HG03457 (cell line): ENCODE measurements around the gene USP17L5.
"Not testable (repeated sequence)": the region's sequence is repeated elsewhere in the genome, so short reads cannot be mapped to it uniquely, and the experiment has no call there.

Experiments used
- ATAC-seq: cut with Tn5 transposase; IDR thresholded peaks from one replicate; pipeline ENCODE4 v1.9.1; 2021; ENCODE audit warnings: moderate number of reproducible peaks; ENCODE audit not compliant: unreplicated experiment

USP17L5 gene, protein sequence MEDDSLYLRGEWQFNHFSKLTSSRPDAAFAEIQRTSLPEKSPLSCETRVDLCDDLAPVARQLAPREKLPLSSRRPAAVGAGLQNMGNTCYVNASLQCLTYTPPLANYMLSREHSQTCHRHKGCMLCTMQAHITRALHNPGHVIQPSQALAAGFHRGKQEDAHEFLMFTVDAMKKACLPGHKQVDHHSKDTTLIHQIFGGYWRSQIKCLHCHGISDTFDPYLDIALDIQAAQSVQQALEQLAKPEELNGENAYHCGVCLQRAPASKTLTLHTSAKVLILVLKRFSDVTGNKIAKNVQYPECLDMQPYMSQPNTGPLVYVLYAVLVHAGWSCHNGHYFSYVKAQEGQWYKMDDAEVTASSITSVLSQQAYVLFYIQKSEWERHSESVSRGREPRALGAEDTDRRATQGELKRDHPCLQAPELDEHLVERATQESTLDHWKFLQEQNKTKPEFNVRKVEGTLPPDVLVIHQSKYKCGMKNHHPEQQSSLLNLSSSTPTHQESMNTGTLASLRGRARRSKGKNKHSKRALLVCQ

DNA sequence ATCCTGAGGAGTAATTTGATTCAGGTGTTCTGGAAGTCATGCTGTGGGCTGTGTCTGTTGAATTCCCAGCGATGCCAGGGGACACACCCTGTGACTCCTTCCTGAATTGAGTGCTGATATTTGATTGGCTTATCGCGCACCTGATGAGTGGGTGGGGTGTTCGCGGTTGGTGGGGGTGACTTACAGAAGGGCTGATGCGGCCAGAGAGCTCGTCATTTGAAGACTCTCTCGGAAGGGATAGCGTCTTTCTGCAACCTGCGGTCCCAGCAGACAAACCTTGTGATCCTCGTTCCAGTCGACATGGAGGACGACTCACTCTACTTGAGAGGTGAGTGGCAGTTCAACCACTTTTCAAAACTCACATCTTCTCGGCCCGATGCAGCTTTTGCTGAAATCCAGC is at the start of gene USP17L5:
Gene USP17L5, plus strand, starts transcription at position 301 of the 400 bp plus-strand sequence. Its CDS starts 0 bp downstream, at position 301.
- not testable (repeated sequence) for ATAC-seq

GRCh38 chr4:9324191-9324590 is 15.0 kb upstream of the USP17L5 start:
- not testable (repeated sequence) for ATAC-seq

DNA sequence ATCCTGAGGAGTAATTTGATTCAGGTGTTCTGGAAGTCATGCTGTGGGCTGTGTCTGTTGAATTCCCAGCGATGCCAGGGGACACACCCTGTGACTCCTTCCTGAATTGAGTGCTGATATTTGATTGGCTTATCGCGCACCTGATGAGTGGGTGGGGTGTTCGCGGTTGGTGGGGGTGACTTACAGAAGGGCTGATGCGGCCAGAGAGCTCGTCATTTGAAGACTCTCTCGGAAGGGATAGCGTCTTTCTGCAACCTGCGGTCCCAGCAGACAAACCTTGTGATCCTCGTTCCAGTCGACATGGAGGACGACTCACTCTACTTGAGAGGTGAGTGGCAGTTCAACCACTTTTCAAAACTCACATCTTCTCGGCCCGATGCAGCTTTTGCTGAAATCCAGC is 14.3 kb upstream of the USP17L5 start, which contains the start of gene USP17L24:
Gene USP17L24, plus strand, starts transcription at position 301 of the 400 bp plus-strand sequence. Its CDS starts 0 bp downstream, at position 301.
- not testable (repeated sequence) for ATAC-seq

DNA sequence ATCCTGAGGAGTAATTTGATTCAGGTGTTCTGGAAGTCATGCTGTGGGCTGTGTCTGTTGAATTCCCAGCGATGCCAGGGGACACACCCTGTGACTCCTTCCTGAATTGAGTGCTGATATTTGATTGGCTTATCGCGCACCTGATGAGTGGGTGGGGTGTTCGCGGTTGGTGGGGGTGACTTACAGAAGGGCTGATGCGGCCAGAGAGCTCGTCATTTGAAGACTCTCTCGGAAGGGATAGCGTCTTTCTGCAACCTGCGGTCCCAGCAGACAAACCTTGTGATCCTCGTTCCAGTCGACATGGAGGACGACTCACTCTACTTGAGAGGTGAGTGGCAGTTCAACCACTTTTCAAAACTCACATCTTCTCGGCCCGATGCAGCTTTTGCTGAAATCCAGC is 9.6 kb upstream of the USP17L5 start, which contains the start of gene USP17L25:
Gene USP17L25, plus strand, starts transcription at position 301 of the 400 bp plus-strand sequence. Its CDS starts 0 bp downstream, at position 301.
- ATAC-seq, result not testable (repeated sequence)

DNA sequence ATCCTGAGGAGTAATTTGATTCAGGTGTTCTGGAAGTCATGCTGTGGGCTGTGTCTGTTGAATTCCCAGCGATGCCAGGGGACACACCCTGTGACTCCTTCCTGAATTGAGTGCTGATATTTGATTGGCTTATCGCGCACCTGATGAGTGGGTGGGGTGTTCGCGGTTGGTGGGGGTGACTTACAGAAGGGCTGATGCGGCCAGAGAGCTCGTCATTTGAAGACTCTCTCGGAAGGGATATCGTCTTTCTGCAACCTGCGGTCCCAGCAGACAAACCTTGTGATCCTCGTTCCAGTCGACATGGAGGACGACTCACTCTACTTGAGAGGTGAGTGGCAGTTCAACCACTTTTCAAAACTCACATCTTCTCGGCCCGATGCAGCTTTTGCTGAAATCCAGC is 4.8 kb upstream of the USP17L5 start, which contains the start of gene USP17L26:
Gene USP17L26, plus strand, starts transcription at position 301 of the 400 bp plus-strand sequence. Its CDS starts 0 bp downstream, at position 301.
- ATAC-seq, result not testable (repeated sequence)

- ATAC-seq, result not testable (repeated sequence)
Measured at GRCh38 chr4:9343848-9344247, 4.6 kb downstream of the USP17L5 start, which contains the start of gene USP17L27. TSS of gene USP17L27 (plus strand) at chr4:9344148. CDS start at chr4:9344148, 0 bp downstream.

- not testable (repeated sequence) for ATAC-seq
Measured at GRCh38 chr4:9348593-9348992, 9.4 kb downstream of the USP17L5 start, which contains the start of gene USP17L28. TSS of gene USP17L28 (plus strand) at chr4:9348893. CDS start at chr4:9348893, 0 bp downstream.

- ATAC-seq, result not testable (repeated sequence)
Measured at GRCh38 chr4:9350866-9351265, 11.7 kb downstream of the USP17L5 start.

DNA sequence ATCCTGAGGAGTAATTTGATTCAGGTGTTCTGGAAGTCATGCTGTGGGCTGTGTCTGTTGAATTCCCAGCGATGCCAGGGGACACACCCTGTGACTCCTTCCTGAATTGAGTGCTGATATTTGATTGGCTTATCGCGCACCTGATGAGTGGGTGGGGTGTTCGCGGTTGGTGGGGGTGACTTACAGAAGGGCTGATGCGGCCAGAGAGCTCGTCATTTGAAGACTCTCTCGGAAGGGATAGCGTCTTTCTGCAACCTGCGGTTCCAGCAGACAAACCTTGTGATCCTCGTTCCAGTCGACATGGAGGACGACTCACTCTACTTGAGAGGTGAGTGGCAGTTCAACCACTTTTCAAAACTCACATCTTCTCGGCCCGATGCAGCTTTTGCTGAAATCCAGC is 14.1 kb downstream of the USP17L5 start, which contains the start of gene USP17L29:
Gene USP17L29, plus strand, starts transcription at position 301 of the 400 bp plus-strand sequence. Its CDS starts 0 bp downstream, at position 301.
- ATAC-seq, result not testable (repeated sequence)

- not testable (repeated sequence) for ATAC-seq
Measured at GRCh38 chr4:9362829-9363228, 23.6 kb downstream of the USP17L5 start, which contains the start of gene USP17L30. TSS of gene USP17L30 (plus strand) at chr4:9363129. CDS start at chr4:9363129, 0 bp downstream.

DNA sequence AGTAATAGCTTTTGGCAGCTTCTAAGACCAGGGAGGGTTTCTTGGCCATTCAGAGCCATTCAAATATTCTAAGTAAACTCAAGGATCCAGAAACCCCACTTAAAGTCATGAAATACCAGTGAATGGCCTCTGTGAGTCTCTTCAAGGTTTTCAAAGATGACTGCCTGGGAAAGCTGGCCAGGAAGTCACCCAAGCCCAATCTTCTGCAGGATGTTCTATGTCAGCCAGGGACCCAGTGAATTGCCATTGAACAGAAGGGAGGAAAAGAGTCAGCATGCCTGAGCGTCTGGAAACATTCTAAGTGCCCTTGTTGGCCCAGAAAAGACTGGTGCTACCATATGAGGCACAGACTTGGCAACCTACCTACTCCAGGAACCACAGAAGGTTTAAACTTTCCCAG is 40.7 kb downstream of the USP17L5 start:
- not testable (repeated sequence) for ATAC-seq

GRCh38 chr4:9381012-9381534 is 41.9 kb downstream of the USP17L5 start:
- ATAC-seq, result not testable (repeated sequence)

DNA sequence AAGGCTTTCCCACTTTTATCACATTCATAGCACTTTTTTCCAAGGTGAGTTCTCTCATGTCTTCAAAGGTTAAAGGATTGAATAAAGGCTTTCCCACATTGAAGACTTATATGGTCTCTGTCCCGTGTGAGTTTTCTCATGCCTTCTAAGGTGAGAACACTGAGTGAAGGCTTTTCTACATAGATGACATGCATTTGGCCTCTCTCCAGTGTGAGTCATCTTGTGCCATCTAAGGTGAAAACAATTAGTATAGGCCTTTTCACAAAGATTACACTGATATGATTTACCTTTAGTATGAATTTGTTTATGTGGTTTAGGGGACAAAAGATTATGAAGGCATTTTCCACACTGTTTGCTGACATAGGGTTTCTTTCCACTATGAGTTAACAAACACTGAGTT is 44.9 kb downstream of the USP17L5 start:
- ATAC-seq, result no peak

DNA sequence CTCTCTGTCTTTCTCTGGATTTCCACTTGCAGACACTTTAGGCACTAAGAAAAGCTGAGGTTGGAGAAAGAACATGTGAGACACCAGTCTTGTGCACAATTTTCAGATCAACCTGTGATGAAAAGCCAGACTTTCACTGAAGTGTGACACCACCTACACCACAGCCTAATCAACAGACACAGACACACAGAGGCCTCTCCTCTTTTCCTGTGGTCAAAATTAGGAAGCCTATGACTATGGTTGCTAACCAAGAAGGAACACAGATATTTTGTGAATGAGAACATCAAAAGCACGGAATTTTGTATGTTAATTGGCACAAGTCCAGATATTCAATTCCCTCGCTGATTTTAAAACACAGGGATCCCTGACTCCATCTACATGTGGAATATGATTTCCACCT is 49.8 kb downstream of the USP17L5 start:
- not testable (repeated sequence) for ATAC-seq
